NCI-H1417 treated with DMSO at 0.1 percent for 48 hours (cell line): ENCODE results near the gene MBP.

Experiments used
- DNase-seq: peaks from one replicate; lab custom pipeline; 2025; lab: John Stamatoyannopoulos, UW

Gene MBP

DNA sequence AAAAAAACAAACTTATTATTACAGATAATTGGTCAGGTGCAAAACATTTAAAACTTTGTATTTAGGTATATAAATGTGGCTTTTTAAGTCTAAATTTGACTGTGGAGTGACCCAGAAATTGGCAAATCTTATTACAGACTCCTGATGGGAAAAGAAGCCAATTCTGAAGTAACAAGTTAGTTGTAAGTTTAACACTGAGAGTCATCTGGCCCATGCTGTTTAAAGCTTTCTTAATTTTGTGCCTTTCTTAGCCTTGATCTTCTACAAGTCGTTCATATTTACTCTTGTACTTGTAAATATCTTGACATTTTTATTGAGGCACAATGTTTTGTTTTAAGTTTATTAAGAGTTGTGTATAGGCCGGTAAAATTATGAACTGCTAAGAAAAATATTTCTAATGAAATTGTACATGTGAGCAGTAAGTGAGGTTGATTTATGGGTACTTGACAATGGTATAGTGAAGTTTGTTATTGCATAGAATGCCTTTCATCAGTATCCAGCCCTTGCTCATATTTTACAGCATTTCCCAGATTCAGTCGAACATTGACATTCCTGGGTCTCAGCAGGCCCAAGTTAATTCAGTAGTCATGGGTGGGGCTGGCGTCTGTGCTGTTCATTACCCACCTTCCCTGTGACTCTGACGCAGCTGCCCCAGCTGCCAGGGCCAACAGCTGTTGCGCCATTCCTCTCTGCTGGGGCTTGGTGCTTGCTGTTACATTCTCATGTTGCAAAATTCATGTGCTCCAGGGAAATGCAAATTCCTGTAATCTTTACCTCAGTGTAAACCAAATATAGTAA is 188.8 kb downstream of the MBP start:
- no peak for DNase-seq

DNA sequence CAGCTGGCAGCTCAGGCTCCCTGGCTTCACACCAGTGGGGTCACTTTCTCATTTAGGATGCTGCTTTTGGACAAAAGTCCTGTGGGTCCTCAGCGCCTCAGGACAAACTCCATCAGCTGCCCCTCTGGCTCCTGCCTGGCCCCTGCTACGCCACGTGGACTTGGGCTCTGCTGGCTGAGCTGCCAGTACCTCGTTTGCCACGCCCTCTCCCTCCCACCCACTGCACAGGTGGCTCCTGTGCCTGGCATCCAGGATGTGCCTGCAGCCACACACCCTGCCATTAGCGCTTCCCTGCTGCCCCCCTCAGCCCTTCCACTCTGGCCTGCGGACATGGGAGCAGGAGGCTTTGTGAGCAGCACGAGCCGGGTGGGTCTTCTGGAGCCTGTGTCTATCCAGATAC is 191.3 kb downstream of the MBP start:
- DNase-seq, result no peak

DNA sequence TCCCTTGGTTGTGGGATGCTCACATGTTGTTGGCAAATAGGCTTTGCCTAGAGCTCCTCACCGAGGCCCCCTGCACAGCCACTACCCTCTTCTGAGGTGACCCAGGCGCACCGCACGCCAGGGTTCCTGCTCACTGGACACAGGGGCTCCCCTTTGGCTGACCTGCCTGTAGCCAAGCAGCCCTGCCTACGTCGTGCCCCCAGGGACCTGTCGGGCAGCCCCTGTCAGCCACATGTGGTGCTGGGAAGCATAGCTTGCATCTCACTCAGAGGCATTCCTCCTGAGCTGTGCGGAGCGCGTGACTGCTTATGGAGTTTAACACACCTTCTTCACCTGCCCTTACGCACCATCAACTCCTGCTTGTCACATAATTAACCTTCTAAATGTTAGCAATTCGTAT is 194.0 kb downstream of the MBP start:
- no peak for DNase-seq

DNA sequence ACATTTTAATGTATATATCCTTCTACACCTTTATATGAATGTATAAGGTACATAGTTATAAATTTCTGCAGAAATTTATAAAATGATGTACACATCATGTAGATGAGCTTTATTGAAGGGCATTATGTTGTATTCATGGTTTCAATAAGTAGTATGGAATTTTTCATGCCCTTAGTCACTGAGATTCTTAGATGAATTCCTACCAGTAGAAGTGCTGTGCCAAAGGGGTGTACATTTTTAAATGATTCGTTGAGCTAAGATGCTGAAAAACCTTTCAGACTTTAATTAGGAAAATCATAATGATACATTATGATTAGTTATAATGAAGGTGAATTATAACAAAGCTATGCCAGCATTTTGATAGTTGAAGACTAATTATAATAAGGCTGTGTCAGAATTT is 195.0 kb downstream of the MBP start:
- no peak for DNase-seq

DNA sequence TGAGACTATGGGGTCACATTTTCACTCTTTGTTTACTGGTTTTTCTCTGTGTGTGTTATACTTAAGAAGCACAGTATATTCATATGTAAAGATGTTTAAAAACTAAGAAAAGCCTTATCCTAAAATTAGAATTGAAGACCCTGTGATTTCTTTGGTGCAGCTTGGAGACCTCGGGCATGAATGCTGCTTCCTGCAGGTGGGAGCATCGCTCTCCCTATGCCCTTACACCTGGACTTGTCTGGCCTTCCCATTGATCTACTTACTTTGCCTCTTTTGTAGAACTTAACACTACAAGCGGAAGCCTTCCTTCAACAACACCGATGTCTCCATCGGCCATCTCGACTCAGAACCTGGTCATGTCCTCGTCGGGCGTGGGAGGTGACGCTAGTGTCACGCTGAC is 195.7 kb downstream of the MBP start:
- DNase-seq, result no peak

DNA sequence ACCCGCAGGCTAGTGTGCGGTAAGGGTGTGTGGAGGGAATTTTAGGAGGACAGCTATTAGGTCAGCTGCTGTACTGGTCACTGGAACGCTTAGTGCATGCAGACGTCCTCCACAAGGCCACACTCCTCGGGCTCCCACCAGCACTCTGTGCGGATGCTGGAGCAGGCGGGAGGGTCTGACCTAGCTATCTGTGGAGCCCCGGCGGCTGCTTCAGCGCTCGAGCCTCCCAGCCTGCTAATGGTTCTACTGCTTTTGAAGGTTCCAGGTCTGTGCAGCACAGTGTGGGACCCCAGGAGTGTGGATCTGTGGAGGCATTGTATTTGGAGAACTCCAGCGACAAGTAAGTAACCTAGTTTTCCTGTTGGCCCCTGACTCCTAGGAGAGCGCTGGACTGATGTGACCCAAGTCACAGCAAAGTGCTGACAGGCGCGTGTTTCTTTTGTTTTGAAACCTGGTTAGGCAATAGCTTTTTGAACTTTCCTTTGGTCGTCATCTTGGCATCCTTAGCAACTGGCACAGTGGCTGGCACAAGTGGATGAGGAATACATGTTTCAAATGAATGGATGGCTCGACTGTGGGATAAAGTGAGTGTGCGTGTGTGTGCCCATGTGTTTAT is 196.8 kb downstream of the MBP start:
- DNase-seq, result no peak

DNA sequence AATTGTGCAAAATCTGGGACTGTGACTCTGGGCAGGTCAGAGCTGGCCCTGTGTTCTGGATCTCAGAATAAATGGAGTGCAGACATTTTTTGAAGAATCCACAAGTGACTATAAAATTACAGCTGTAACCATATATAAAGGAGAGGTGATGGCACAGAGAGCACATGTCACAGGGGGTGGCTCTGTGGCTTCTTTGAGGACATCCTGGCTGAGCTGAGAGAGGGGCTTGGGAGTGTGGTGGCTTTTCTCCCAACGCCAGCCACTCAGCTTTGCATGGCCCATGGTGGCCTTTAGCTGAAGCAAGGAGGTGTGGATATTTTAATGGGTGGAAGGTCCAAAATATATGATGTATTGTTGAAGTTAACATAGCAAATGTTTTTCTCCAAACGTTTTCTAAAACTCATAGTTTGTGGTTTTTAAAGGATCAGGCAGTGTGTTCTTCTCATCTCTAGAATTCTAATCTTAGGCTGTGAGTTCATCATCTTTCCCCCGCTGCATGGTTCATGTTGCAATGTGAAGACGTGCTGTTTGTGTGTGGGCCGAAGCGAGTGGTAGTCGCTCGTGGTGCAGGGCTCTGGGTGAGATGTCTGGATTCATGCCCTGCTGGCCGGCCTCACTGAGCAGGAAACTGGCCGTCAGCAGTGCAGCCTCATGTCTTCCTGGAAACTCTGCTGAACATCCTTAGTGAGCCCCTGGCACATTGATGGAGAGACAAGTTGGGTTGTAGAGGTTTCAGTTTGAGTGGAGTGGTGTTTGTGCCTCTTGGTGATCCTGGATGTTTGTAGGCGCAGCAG is 200.4 kb downstream of the MBP start:
- DNase-seq, result no peak

DNA sequence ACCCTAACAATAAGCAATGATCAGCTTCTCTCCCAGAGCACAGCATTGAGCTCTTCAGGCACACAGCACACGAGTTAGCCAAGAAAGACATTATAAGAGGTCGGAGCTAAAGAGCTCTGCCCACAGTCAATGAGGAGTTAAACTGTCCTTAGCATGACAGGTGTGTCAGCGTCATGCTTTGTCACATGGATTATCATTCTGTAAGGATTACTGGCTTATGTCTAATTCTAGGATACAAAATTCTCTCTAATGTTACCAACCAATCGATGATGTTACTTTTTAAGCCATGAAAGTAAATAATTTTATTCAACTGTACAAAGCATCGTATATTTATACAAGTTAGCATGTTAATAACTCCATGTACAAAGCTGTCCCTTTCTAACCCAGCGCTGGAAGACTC is 201.4 kb downstream of the MBP start:
- DNase-seq, result no peak
